Fibroblast of lung (primary cell): ENCODE results near the gene ECT2.

Experiments
- EZH2 ChIP-seq: IDR thresholded peaks from 2 replicates; pipeline ENCODE4 v1.5.1; 2012; ENCODE audit warnings: low read length, control low read depth, mild to moderate bottlenecking; ENCODE audit errors: missing control alignments
- TF ChIP-seq, protein P1 (sequence below), 2 donors: IDR thresholded peaks in 1 of 2; conservative IDR thresholded peaks in 1 of 2; 1 replicate in 1 of 2; 2 replicates in 1 of 2; pipeline ENCODE4 v1.5.1; 2011 to 2012; ENCODE audit warnings: low read length in 2 of 2, control low read depth in 1 of 2, inconsistent platforms in 1 of 2, low read depth in 1 of 2, mild to moderate bottlenecking in 1 of 2

DNA sequence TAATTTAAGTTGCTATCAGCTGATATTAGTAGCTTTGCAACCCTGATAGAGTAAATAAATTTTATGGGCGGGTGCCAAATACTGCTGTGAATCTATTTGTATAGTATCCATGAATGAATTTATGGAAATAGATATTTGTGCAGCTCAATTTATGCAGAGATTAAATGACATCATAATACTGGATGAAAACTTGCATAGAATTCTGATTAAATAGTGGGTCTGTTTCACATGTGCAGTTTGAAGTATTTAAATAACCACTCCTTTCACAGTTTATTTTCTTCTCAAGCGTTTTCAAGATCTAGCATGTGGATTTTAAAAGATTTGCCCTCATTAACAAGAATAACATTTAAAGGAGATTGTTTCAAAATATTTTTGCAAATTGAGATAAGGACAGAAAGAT, 70.0 kb downstream of the ECT2 start:
- TF ChIP-seq, protein P1, sequence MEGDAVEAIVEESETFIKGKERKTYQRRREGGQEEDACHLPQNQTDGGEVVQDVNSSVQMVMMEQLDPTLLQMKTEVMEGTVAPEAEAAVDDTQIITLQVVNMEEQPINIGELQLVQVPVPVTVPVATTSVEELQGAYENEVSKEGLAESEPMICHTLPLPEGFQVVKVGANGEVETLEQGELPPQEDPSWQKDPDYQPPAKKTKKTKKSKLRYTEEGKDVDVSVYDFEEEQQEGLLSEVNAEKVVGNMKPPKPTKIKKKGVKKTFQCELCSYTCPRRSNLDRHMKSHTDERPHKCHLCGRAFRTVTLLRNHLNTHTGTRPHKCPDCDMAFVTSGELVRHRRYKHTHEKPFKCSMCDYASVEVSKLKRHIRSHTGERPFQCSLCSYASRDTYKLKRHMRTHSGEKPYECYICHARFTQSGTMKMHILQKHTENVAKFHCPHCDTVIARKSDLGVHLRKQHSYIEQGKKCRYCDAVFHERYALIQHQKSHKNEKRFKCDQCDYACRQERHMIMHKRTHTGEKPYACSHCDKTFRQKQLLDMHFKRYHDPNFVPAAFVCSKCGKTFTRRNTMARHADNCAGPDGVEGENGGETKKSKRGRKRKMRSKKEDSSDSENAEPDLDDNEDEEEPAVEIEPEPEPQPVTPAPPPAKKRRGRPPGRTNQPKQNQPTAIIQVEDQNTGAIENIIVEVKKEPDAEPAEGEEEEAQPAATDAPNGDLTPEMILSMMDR (conservative IDR thresholded peaks at IDR 0.05 in 1 of 2, IDR thresholded peaks at IDR 0.05 in 1 of 2; ENCODE audit: low read depth in 1 of 2, low read length in 2 of 2) = no peak
- TF ChIP-seq EZH2 = no peak
